NB4 (cell line): Measurements from ENCODE around the gene PLEKHG4.

Experiments
- DNase-seq: peaks from one replicate; pipeline ENCODE4 v3.0.0; 2010; ENCODE audit warnings: low read depth
- H3K4me3 ChIP-seq: one replicate; pipeline ENCODE4 v1.5.1; 2011; ENCODE audit warnings: mild to moderate bottlenecking, low read depth, low read length, moderate library complexity
- CTCF ChIP-seq: IDR thresholded peaks from one replicate; pipeline ENCODE4 v1.5.1; 2012; ENCODE audit warnings: low read depth, low read length
- MAX ChIP-seq: IDR thresholded peaks from 2 replicates; pipeline ENCODE4 v1.6.1; 2011; ENCODE audit warnings: low read depth, low read length
- MYC ChIP-seq: IDR thresholded peaks from 2 replicates; pipeline ENCODE4 v1.6.1; 2011; ENCODE audit warnings: low read depth, low read length
- POLR2A ChIP-seq: IDR thresholded peaks from 2 replicates; pipeline ENCODE4 v1.6.1; 2011; ENCODE audit warnings: mild to moderate bottlenecking; ENCODE audit not compliant: insufficient read length; ENCODE audit errors: extremely low read depth

PLEKHG4 gene

GRCh38 chr16:67310561-67310960, 31.2 kb downstream of the PLEKHG4 start:
- H3K4me3 ChIP-seq, result no peak overlapping the region
- no peak for DNase-seq
- TF ChIP-seq MYC, result no peak
- TF ChIP-seq POLR2A, result no peak
- TF ChIP-seq CTCF, result no peak
- TF ChIP-seq MAX, result no peak

- DNase-seq, result no peak
- H3K4me3 ChIP-seq, result no peak overlapping the region
- TF ChIP-seq CTCF (no peak), POLR2A (no peak), MAX (no peak), MYC (no peak)
Observed at GRCh38 chr16:67311607-67312488, 32.5 kb downstream of the PLEKHG4 start.

GRCh38 chr16:67312719-67313118, 33.4 kb downstream of the PLEKHG4 start:
- no peak for DNase-seq

GRCh38 chr16:67317853-67318252, 38.5 kb downstream of the PLEKHG4 start:
- no peak overlapping the region for H3K4me3 ChIP-seq
- TF ChIP-seq CTCF (no peak), POLR2A (no peak), MYC (no peak), MAX (no peak)
- DNase-seq, result no peak

More at GRCh38 chr16:67312719-67313118, 33.4 kb downstream of the PLEKHG4 start:
- TF ChIP-seq MAX, result no peak
- no peak for TF ChIP-seq POLR2A
- TF ChIP-seq MYC, result no peak
- no peak overlapping the region for H3K4me3 ChIP-seq

GRCh38 chr16:67326115-67326471, 46.8 kb downstream of the PLEKHG4 start:
- no peak overlapping the region for H3K4me3 ChIP-seq
- no peak for TF ChIP-seq CTCF
- no peak for TF ChIP-seq MAX
- no peak for TF ChIP-seq MYC
- TF ChIP-seq POLR2A, result no peak
- DNase-seq, result no peak

GRCh38 chr16:67326472-67327309, 47.4 kb downstream of the PLEKHG4 start, which contains the start of the genes KCTD19 and LRRC36:
Gene KCTD19 (minus strand): TSS chr16:67326741. CDS start chr16:67326707, 34 bp downstream.
Gene LRRC36 (plus strand): TSS chr16:67326815. CDS start chr16:67326863, 48 bp downstream.
- DNase-seq, result no peak
- H3K4me3 ChIP-seq, result no peak within 1 kb of the TSS
- TF ChIP-seq CTCF, result no peak
- TF ChIP-seq MYC, result no peak
- TF ChIP-seq POLR2A, result no peak
- TF ChIP-seq MAX, result no peak
